ENCODE measurements around the gene RHBDF2. TPM values are rescaled to one million over a fixed set of nuclear protein-coding genes. Genes with fewer than 3 reads are reported as not detected.
A peak's percentile ranks its signal among the peaks of the same experiment; 100 is the strongest.

The RHBDF2 gene
- total RNA-seq, 1 experiment from 2014 or later, result 19.7 TPM

GRCh38 chr17:76492989-76493501 is 8.2 kb downstream of the RHBDF2 start:
- DNase-seq, result no peak
- H3K9ac ChIP-seq (ENCODE audit: extremely low read depth, insufficient read length, low read length), result no peak overlapping the region
- no peak overlapping the region for H3T11ph ChIP-seq (ENCODE audit: low read length)

More at GRCh38 chr17:76492989-76493501, 8.2 kb downstream of the RHBDF2 start:
- H3K27ac Mint-ChIP-seq, result peak overlapping the region in 1 of 3 experiments; percentile 89; a peak in 3 of 7 replicates
- H3K79me1 ChIP-seq (ENCODE audit: insufficient read depth, low read depth, low read length, poor library complexity, severe bottlenecking), result no peaks in the 10 kb centered on the region
- H3K18ac ChIP-seq (ENCODE audit: insufficient read length, low read depth, low read length), result no peak overlapping the region
- H3K23me2 ChIP-seq (ENCODE audit: insufficient read length, low read depth, low read length, poor library complexity, severe bottlenecking), result no peaks in the 10 kb centered on the region
- H3K4me1 ChIP-seq (ENCODE audit: insufficient read depth, low read length), result no peaks in the 10 kb centered on the region; the same call in 1 of the 2 replicates
- no peak overlapping the region for H3K23ac ChIP-seq (ENCODE audit: insufficient read length, low read depth, low read length)
- H3K79me2 ChIP-seq (ENCODE audit: insufficient read depth, low read length), result no peaks in the 10 kb centered on the region
- H3K4ac ChIP-seq (ENCODE audit: low read depth, low read length), result no peak overlapping the region
- no peak overlapping the region for H2BK15ac ChIP-seq (ENCODE audit: low read depth, low read length)
- H3K4me2 ChIP-seq (ENCODE audit: insufficient read depth, insufficient read length, low read length), result no peak overlapping the region
- no CpG with 5 or more reads among the region's 15 CpGs for WGBS (ENCODE audit: extremely low coverage, insufficient read length, low lambda C conversion rate)
- H2AFZ ChIP-seq (ENCODE audit: low read length), result no peak overlapping the region
- no peak overlapping the region for H2BK5ac ChIP-seq (ENCODE audit: insufficient read length, low read length)
- H3K9me3 ChIP-seq (ENCODE audit: control insufficient read depth, low read depth, low read length), result no peaks in the 10 kb centered on the region
- H4K5ac ChIP-seq (ENCODE audit: insufficient read length, low read depth, low read length), result no peak overlapping the region
- no peaks in the 10 kb centered on the region; a peak in 1 of 7 replicates for H3K36me3 Mint-ChIP-seq (ENCODE audit: insufficient read depth in 1 of 3, low read depth in 3 of 3)
- H2BK120ac ChIP-seq (ENCODE audit: low read depth, low read length, poor library complexity, severe bottlenecking), result no peak overlapping the region
- H2AK5ac ChIP-seq (ENCODE audit: insufficient read length, low read length), result no peak overlapping the region
- no peak overlapping the region for H2BK20ac ChIP-seq (ENCODE audit: low read depth, low read length, poor library complexity, severe bottlenecking)
- no peak overlapping the region for H3K56ac ChIP-seq (ENCODE audit: insufficient read length, low read depth, low read length)
- no peak for TF ChIP-seq CTCF (conservative IDR thresholded peaks at IDR 0.05)
- no peak overlapping the region for H3K27ac ChIP-seq (ENCODE audit: insufficient read length, low read depth, low read length)
- no peaks in the 10 kb centered on the region; the same call in 1 of the 2 replicates for H3K27me3 Mint-ChIP-seq (ENCODE audit: low read depth)
- no peak overlapping the region; a peak in 1 of 5 replicates for H3K4me3 Mint-ChIP-seq
- no peaks in the 10 kb centered on the region for H3K9me3 Mint-ChIP-seq
- H4K91ac ChIP-seq (ENCODE audit: insufficient read length, low read depth, low read length), result no peak overlapping the region
- H4K8ac ChIP-seq (replicated peaks; ENCODE audit: insufficient read length, low read depth, low read length), result no peak overlapping the region
- no peaks in the 10 kb centered on the region for H4K20me1 ChIP-seq (ENCODE audit: control insufficient read depth, insufficient read depth, insufficient read length)
- peaks cover 23 to 37% of the 10 kb centered on the region in 2 experiments for H3K4me1 Mint-ChIP-seq
- H3K14ac ChIP-seq (ENCODE audit: insufficient read depth, low read length), result peak overlapping the region; percentile 78
- H2BK12ac ChIP-seq (ENCODE audit: insufficient read length, low read depth, low read length), result no peak overlapping the region
- no peaks in the 10 kb centered on the region for H3K27me3 ChIP-seq (ENCODE audit: insufficient read depth, low read length)

Measured in H9 (cell line).